IMR-90 (cell line): Measurements from ENCODE around the gene CCDC92. TPM values are rescaled to one million over a fixed set of nuclear protein-coding genes. Genes with fewer than 3 reads are reported as not detected.

Source experiments
- ATAC-seq: fragments of 200-7000 bp; cut with Tn5 transposase; 2 replicates; pipeline ENCODE4 v1.9.1; 2020; ENCODE audit warnings: low read depth, mild to moderate bottlenecking, moderate library complexity
- BruUV-seq: library from RNA; stranded (reverse); fragments of 400-500 nt; replicated peaks from 2 replicates; lab custom pipeline; 2021; lab: Mats Ljungman, UMichigan
- CTCF ChIA-PET: fragments of 300-600 bp; formaldehyde crosslinking; extraction: SDS; loops from one replicate; lab custom pipeline; 2021; ENCODE audit warnings: antibody characterized with exemption; lab: Yijun Ruan, JAX
- POLR2A ChIA-PET: fragments of 300-600 bp; sonication (Branson Sonifier 250); formaldehyde crosslinking; loops from one replicate; lab custom pipeline; 2022; ENCODE audit warnings: antibody characterized with exemption; ENCODE audit not compliant: unreplicated experiment; lab: Charles Lee
- DNase-seq: peaks from one replicate; pipeline ENCODE4 v3.0.0; 2013
- H2AFZ ChIP-seq: replicated peaks from 2 replicates; pipeline ENCODE3; 2013; ENCODE audit warnings: low read length, mild to moderate bottlenecking; ENCODE audit not compliant: poor library complexity
- H2AK5ac ChIP-seq: 2 replicates; pipeline ENCODE4 v1.6.1; 2013; ENCODE audit warnings: low read depth, low read length, inconsistent platforms
- H2AK9ac ChIP-seq: replicated peaks from 2 replicates; pipeline ENCODE3; 2013; ENCODE audit warnings: mild to moderate bottlenecking, low read depth, low read length, moderate library complexity; ENCODE audit not compliant: poor library complexity
- H2BK120ac ChIP-seq: 2 replicates; pipeline ENCODE4 v1.6.1; 2013; ENCODE audit warnings: low read depth, low read length, inconsistent platforms
- H2BK15ac ChIP-seq: 3 replicates; pipeline ENCODE4 v1.6.1; 2013; ENCODE audit warnings: low read depth, low read length, inconsistent platforms
- H2BK20ac ChIP-seq: 2 replicates; pipeline ENCODE4 v1.6.1; 2013; ENCODE audit warnings: low read depth, mild to moderate bottlenecking, inconsistent platforms, low read length, moderate library complexity
- H2BK5ac ChIP-seq: 2 replicates; pipeline ENCODE4 v1.6.1; 2013; ENCODE audit warnings: mild to moderate bottlenecking, low read depth, low read length, inconsistent platforms; ENCODE audit not compliant: poor library complexity, severe bottlenecking
- H3K14ac ChIP-seq: replicated peaks from 2 replicates; pipeline ENCODE4 v1.6.1; 2013; ENCODE audit warnings: low read depth, low read length, inconsistent platforms
- H3K18ac ChIP-seq: 2 replicates; pipeline ENCODE4 v1.6.1; 2013; ENCODE audit warnings: low read depth, low read length, control low read depth
- H3K23ac ChIP-seq: 2 replicates; pipeline ENCODE4 v1.6.1; 2013; ENCODE audit warnings: low read depth, low read length, inconsistent platforms
- H3K27ac ChIP-seq: 2 replicates; pipeline ENCODE4 v1.5.1; 2013; ENCODE audit warnings: mild to moderate bottlenecking, control low read depth, low read length; ENCODE audit not compliant: insufficient read depth
- H3K27me3 ChIP-seq: 2 replicates; pipeline ENCODE4 v1.6.1; 2013; ENCODE audit warnings: low read length; ENCODE audit not compliant: control insufficient read depth, insufficient read depth
- H3K36me3 ChIP-seq: 2 replicates; pipeline ENCODE4 v1.6.1; 2013; ENCODE audit warnings: low read length, mixed read lengths; ENCODE audit not compliant: control insufficient read depth, insufficient read depth
- H3K4ac ChIP-seq: 2 replicates; pipeline ENCODE4 v1.6.1; 2013; ENCODE audit warnings: low read depth, low read length, inconsistent platforms
- H3K4me1 ChIP-seq: 2 replicates; pipeline ENCODE4 v1.6.1; 2013; ENCODE audit warnings: low read length, mixed read lengths; ENCODE audit not compliant: control insufficient read depth, insufficient read depth
- H3K4me2 ChIP-seq: 2 replicates; pipeline ENCODE4 v1.6.1; 2013; ENCODE audit warnings: low read depth, mild to moderate bottlenecking, control low read depth, low read length, moderate library complexity
- H3K4me3 ChIP-seq: 2 replicates; pipeline ENCODE4 v1.5.1; 2013; ENCODE audit warnings: low read depth, mild to moderate bottlenecking, control low read depth, low read length, moderate library complexity; ENCODE audit not compliant: insufficient read depth
- H3K56ac ChIP-seq: 2 replicates; pipeline ENCODE4 v1.6.1; 2013; ENCODE audit warnings: low read length, inconsistent platforms; ENCODE audit not compliant: insufficient read depth; ENCODE audit errors: extremely low read depth
- H3K79me1 ChIP-seq, 2 experiments: 2 replicates each; pipeline ENCODE4 v1.6.1; 2013; ENCODE audit warnings: low read length in 2 of 2, inconsistent platforms in 1 of 2, low read depth in 1 of 2
- H3K9ac ChIP-seq: 2 replicates; pipeline ENCODE4 v1.6.1; 2013; ENCODE audit warnings: low read depth, low read length, control low read depth
- H3K9me1 ChIP-seq: 2 replicates; pipeline ENCODE4 v1.6.1; 2013; ENCODE audit warnings: low read length, inconsistent platforms; ENCODE audit not compliant: insufficient read depth
- H3K9me3 ChIP-seq: 2 replicates; pipeline ENCODE4 v1.6.1; 2013; ENCODE audit warnings: low read length; ENCODE audit not compliant: control insufficient read depth, insufficient read depth
- H4K20me1 ChIP-seq: 2 replicates; pipeline ENCODE4 v1.6.1; 2013; ENCODE audit warnings: low read length, inconsistent platforms; ENCODE audit not compliant: insufficient read depth
- H4K5ac ChIP-seq: 2 replicates; pipeline ENCODE4 v1.6.1; 2013; ENCODE audit warnings: mild to moderate bottlenecking, low read depth, low read length, control low read depth
- H4K8ac ChIP-seq, 2 experiments: 2 replicates each; pipeline ENCODE4 v1.6.1; 2013; ENCODE audit warnings: low read depth in 2 of 2, low read length in 2 of 2, control low read depth in 1 of 2, inconsistent platforms in 1 of 2
- H4K91ac ChIP-seq: 2 replicates; pipeline ENCODE4 v1.6.1; 2013; ENCODE audit warnings: low read depth, low read length, inconsistent platforms; ENCODE audit not compliant: insufficient read depth
- BHLHE40 ChIP-seq: fragments of 150-350 bp; IDR thresholded peaks from 2 replicates; pipeline ENCODE4 v1.6.1; 2016; ENCODE audit warnings: mild to moderate bottlenecking, low read depth, low read length
- CTCF ChIP-seq: conservative IDR thresholded peaks from 2 replicates; pipeline ENCODE4 v1.5.1; 2012; ENCODE audit warnings: mild to moderate bottlenecking, low read depth, low read length, improper control_type of control experiment
- WGBS, 2 experiments: methylation state at CpG; one replicate each; pipeline versions ENCODE4 v1.1.5 to v1.1.7; 2013; ENCODE audit warnings: missing lambda C conversion rate in 2 of 2; ENCODE audit not compliant: insufficient read length in 1 of 2; ENCODE audit errors: extremely low coverage in 2 of 2; 5-methylcytosine and 5-hydroxymethylcytosine counted together
- dilution Hi-C: fragments of 300-500 bp; cut with HindIII; formaldehyde crosslinking; loops from one replicate; pipeline ENCODE4 v1.14.3; 2018; ENCODE audit warnings: low sequenced_read_pairs; ENCODE audit not compliant: unreplicated experiment
- in situ Hi-C: fragments of 300-500 bp; cut with MboI; formaldehyde crosslinking; loops from 3 replicates; pipeline ENCODE4 v1.14.3; 2019; ENCODE audit warnings: low sequenced_read_pairs, inconsistent platforms, mixed read lengths
- intact Hi-C: fragments of 100-400 bp; cut with micrococcal nuclease; formaldehyde crosslinking; loops from 2 replicates; pipeline ENCODE4 v1.10.0; 2022
- polyA plus RNA-seq, 3 experiments: library from polyadenylated mRNA; depleted of rRNA; stranded (reverse); fragments of >200 nt; gene quantifications; 2 replicates each; pipeline ENCODE4 v1.2.3, GENCODE V29; 2012; ENCODE audit warnings: low replicate concordance in 1 of 3
- total RNA-seq: library from RNA; depleted of rRNA; stranded (reverse); fragments of >200 nt; gene quantifications from 2 replicates; pipeline ENCODE4 v1.2.3, GENCODE V29; 2012

The CCDC92 gene
- total and polyA plus RNA-seq, 2 of the 4 experiments (the other 2 are of a cell fraction): 5.7 to 55.5 TPM

DNA sequence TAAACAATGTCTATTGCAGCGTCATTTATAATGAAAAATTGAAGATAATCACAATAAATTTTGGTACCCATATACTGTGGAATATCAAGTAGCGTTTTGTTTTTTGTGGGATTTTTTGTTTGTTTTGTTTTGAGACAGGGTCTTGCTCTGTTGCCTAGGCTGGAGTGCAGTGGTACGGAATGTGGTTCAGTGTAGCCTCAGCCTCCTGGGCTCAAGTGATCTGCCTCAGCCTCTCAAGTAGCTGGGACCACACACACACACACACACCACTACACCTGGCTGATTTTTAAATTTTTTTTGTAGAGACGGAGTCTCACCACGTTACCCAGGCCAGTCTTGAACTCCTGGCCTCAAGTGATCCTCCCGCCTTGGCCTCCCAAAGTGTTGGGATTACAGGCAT is 6.9 kb upstream of the CCDC92 start:
- Histone ChIP-seq H2AK5ac (no peak overlapping the region), H4K5ac (no peak overlapping the region), H3K56ac (no peak overlapping the region), H3K18ac (no peak overlapping the region), H3K4me1 (no peaks in the 10 kb centered on the region), H3K36me3 (peaks cover 12% of the 10 kb centered on the region), H2AFZ (no peak overlapping the region), H3K9ac (no peak overlapping the region), H4K8ac (no peak overlapping the region), H3K14ac (no peak overlapping the region), H3K27me3 (no peaks in the 10 kb centered on the region), H3K27ac (no peak overlapping the region), H2AK9ac (no peak overlapping the region), H3K79me1 (peaks cover 18 to 45% of the 10 kb centered on the region in 2 experiments), H2BK15ac (no peak overlapping the region), H3K9me3 (no peaks in the 10 kb centered on the region), H4K91ac (no peak overlapping the region), H3K4me3 (no peak overlapping the region), H3K4me2 (no peak overlapping the region), H2BK20ac (no peak overlapping the region), H2BK5ac (no peak overlapping the region), H3K9me1 (no peaks in the 10 kb centered on the region), H2BK120ac (no peak overlapping the region), H3K4ac (no peak overlapping the region), H3K23ac (no peak overlapping the region), H4K20me1 (peaks cover 22% of the 10 kb centered on the region; the same call in 1 of the 2 replicates)
- POLR2A ChIA-PET: no interaction called here
- ATAC-seq: no peak
- in situ Hi-C loops: loop anchor here (5.0 kb wide), 1 partner anchor 77 kb away; no protein-coding TSS in a partner anchor
- no TSS peak for BruUV-seq
- WGBS, 2 experiments: no CpG with 5 or more reads among the region's 6 CpGs
- CTCF ChIA-PET: no interaction called here
- TF ChIP-seq BHLHE40 (no peak), CTCF (no peak)
- no peak for DNase-seq
- intact Hi-C loops: no loop called here
- dilution Hi-C loops: no loop called here
